Measurements from ENCODE around the gene FOXF1. TPM values are rescaled to one million over a fixed set of nuclear protein-coding genes. Genes with fewer than 3 reads are reported as not detected.
A peak's percentile ranks its signal among the peaks of the same experiment; 100 is the strongest.

The FOXF1 gene
- total and polyA plus RNA-seq, 9 of the 15 experiments (the other 6 are each of a cell fraction or from before 2014, with no cell fraction given), result 0.04 TPM; not detected in 8

- TF ChIP-seq SAFB (IDR thresholded peaks at IDR 0.05; ENCODE audit: borderline replicate concordance, low read depth, low read length), result no peak
- TF ChIP-seq TGIF2 (CRISPR knock-in tag; IDR thresholded peaks at IDR 0.05), result 0 out of 2 replicates have a peak, but pooled peaks have one; percentile 36
- 0 out of 2 replicates have a peak, but pooled peaks have one; percentile 32 for TF ChIP-seq GTF2E2 (tag; IDR thresholded peaks at IDR 0.05)
- TF ChIP-seq POLR2AphosphoS2 (IDR thresholded peaks at IDR 0.05; ENCODE audit: low read length), result no peak
- TF ChIP-seq CEBPB (tag; IDR thresholded peaks at IDR 0.05), result no peak
- TF ChIP-seq GATAD2A (IDR thresholded peaks at IDR 0.05), result no peak
- TF ChIP-seq BRD4 (IDR thresholded peaks at IDR 0.05), result 0 out of 2 replicates have a peak, but pooled peaks have one; percentile 1
- no peak for TF ChIP-seq ARID2 (IDR thresholded peaks at IDR 0.05)
- no peak for TF ChIP-seq HMG20B (CRISPR knock-in tag; IDR thresholded peaks at IDR 0.05)
- TF ChIP-seq MXD1 (CRISPR knock-in tag; IDR thresholded peaks at IDR 0.05; ENCODE audit: borderline replicate concordance, poor library complexity, severe bottlenecking), result no peak
- TF ChIP-seq SRF (CRISPR knock-in tag; IDR thresholded peaks at IDR 0.05), result no peak
- TF ChIP-seq GABPB1 (CRISPR knock-in tag; IDR thresholded peaks at IDR 0.05), result 0 out of 2 replicates have a peak, but pooled peaks have one; percentile 18
- no peak for TF ChIP-seq PHF8 (IDR thresholded peaks at IDR 0.05; ENCODE audit: borderline replicate concordance, low read length)
- no peak for TF ChIP-seq POU5F1 (IDR thresholded peaks at IDR 0.05; ENCODE audit: borderline replicate concordance, low read depth, low read length, partially characterized antibody)
- no peak for TF ChIP-seq PPARD (CRISPR knock-in tag; IDR thresholded peaks at IDR 0.05)
- TF ChIP-seq RAD21 (CRISPR knock-in tag; conservative IDR thresholded peaks at IDR 0.05 in 1 of 2, IDR thresholded peaks at IDR 0.05 in 1 of 2), result no peak
- TF ChIP-seq HNRNPL (IDR thresholded peaks at IDR 0.05; ENCODE audit: low read depth, low read length), result no peak
- TF ChIP-seq ETS1 (conservative IDR thresholded peaks at IDR 0.05; ENCODE audit: control insufficient read depth, low read depth, low read length), result no peak
- TF ChIP-seq MAX (CRISPR knock-in tag; IDR thresholded peaks at IDR 0.05), result peak; percentile 41; the same call in 1 of the 2 replicates
- no peak for TF ChIP-seq POLR2A (conservative IDR thresholded peaks at IDR 0.05)
Observed at GRCh38 chr16:86554599-86554916, 44.2 kb downstream of the FOXF1 start (continued).

All from K562 (cell line).